Right renal cortex interstitium (tissue), 3 donors: Measurements from ENCODE around the gene CHRNB1. TPM values are rescaled to one million over a fixed set of nuclear protein-coding genes. Genes with fewer than 3 reads are reported as not detected.

Source experiments
- DNase-seq, 3 donors: peaks; one replicate each; pipeline ENCODE4 v3.0.0-alpha.2; 2013; ENCODE audit warnings: low read depth in 3 of 3, low spot score in 2 of 3
- polyA plus RNA-seq, 3 donors: library from polyadenylated mRNA; unstranded; fragments of 120-200 nt; gene quantifications; one replicate each; pipeline ENCODE4 v1.2.1, GENCODE V29; 2013; ENCODE audit not compliant: insufficient read length in 3 of 3

The CHRNB1 gene
- polyA plus RNA-seq, 3 donors, result 10.1 to 11.0 (median 10.9) TPM

- no peak for DNase-seq
These were observed 31.4 kb upstream of the CHRNB1 start for GRCh38 chr17:7413346-7413985.

- no peak for DNase-seq
These were observed 30.0 kb upstream of the CHRNB1 start for GRCh38 chr17:7414837-7415236.

- no peak for DNase-seq
These were observed 29.1 kb upstream of the CHRNB1 start for GRCh38 chr17:7415784-7416183.

- DNase-seq, result no peak
These were observed 28.5 kb upstream of the CHRNB1 start for GRCh38 chr17:7416323-7416722.

- no peak for DNase-seq
These were observed 27.7 kb upstream of the CHRNB1 start for GRCh38 chr17:7417056-7417655.

- no peak for DNase-seq
These were observed 26.2 kb upstream of the CHRNB1 start for GRCh38 chr17:7418472-7419152.

GRCh38 chr17:7419819-7420610 is 24.8 kb upstream of the CHRNB1 start, which contains the start of gene SPEM1:
TSS of gene SPEM1 (plus strand) at chr17:7420324. CDS start at chr17:7420385, 61 bp downstream.
- DNase-seq, result no peak

- no peak for DNase-seq
These were observed 23.7 kb upstream of the CHRNB1 start for GRCh38 chr17:7421186-7421585.

GRCh38 chr17:7423679-7424078 is 21.2 kb upstream of the CHRNB1 start:
- no peak for DNase-seq

- DNase-seq, result no peak
These were observed 19.5 kb upstream of the CHRNB1 start, which contains the start of gene SPEM2 for GRCh38 chr17:7425316-7425715. TSS of gene SPEM2 (plus strand) at chr17:7425616. CDS start at chr17:7425689, 73 bp downstream.

GRCh38 chr17:7425756-7426155 is 19.1 kb upstream of the CHRNB1 start:
- DNase-seq, result no peak

GRCh38 chr17:7426203-7426863 is 18.5 kb upstream of the CHRNB1 start:
- no peak for DNase-seq

- DNase-seq, result no peak
These were observed 17.9 kb upstream of the CHRNB1 start for GRCh38 chr17:7426896-7427489.

- no peak for DNase-seq
These were observed 17.3 kb upstream of the CHRNB1 start for GRCh38 chr17:7427549-7427948.

GRCh38 chr17:7428557-7428956 is 16.3 kb upstream of the CHRNB1 start, which contains the start of gene SPEM3:
TSS of gene SPEM3 (plus strand) at chr17:7428857. CDS start at chr17:7428903, 46 bp downstream.
- DNase-seq, result no peak

- no peak for DNase-seq
These were observed 15.1 kb upstream of the CHRNB1 start for GRCh38 chr17:7429722-7430121.

- no peak for DNase-seq
These were observed 13.6 kb upstream of the CHRNB1 start for GRCh38 chr17:7431231-7431630.

- no peak for DNase-seq
These were observed 12.6 kb upstream of the CHRNB1 start for GRCh38 chr17:7432296-7432695.

GRCh38 chr17:7435676-7436555 is 8.9 kb upstream of the CHRNB1 start:
- DNase-seq, result no peak
